ENCODE measurements around the gene CPVL. TPM values are rescaled to one million over a fixed set of nuclear protein-coding genes. Genes with fewer than 3 reads are reported as not detected.

Gene CPVL
- total RNA-seq, 1 donor from 2014 or later: 22.2 TPM

DNA sequence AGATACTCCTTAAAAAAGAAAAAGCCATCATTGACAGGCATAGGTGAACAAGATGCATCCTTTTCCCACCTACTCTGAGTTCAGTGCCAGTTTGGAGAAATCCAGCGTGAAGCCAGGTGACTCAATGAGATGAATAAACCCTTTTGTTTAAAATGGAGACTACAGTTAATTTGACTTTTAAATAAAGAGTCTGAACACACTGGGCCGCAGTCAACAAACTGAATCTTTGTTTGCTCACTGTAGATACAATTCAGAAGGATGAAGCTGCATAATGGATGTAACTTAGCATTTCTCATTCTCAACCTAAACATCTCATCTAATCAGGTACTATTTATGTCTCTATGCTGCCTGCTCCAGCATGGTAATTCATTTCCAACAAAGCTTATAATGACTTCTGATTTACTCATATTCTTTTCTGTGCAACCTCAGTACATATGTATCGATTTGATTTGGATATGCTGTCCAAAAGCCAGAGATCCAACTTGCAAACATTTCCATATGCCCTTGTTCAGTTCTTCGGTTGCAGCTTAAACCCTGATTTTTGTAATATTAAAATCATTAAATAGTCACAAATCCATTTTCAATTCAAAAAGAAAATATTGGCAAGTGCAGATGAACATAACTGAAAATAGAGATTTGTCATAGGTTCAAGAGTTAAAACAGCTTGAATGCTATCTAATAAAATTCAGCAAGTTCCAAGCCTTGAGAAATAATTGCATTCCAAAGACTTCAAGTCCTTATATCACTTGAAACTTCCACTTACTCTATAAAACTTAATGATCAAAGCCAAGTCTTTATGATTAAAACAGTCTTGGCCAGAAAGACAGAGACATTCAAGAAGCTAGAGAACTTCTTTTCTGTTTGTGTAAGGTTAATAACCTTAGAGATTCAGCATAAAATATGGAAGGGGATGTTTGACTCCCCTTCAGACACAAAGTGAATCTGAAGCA lies 67.8 kb downstream of the CPVL start:
- Mint-ChIP-seq H3K9me3 (ENCODE audit: unreplicated experiment) (no peaks in the 10 kb centered on the region), H3K27me3 (ENCODE audit: low read depth, unreplicated experiment) (no peaks in the 10 kb centered on the region), H3K36me3 (ENCODE audit: low read depth, unreplicated experiment) (no peaks in the 10 kb centered on the region), H3K4me1 (ENCODE audit: low read depth, unreplicated experiment) (no peaks in the 10 kb centered on the region), H3K4me3 (ENCODE audit: unreplicated experiment) (no peak overlapping the region), H3K27ac (ENCODE audit: unreplicated experiment) (no peak overlapping the region)
- Histone ChIP-seq H3K9me3 (ENCODE audit: insufficient read depth, low read depth, low read length) (no peaks in the 10 kb centered on the region), H3K27me3 (ENCODE audit: insufficient read depth, low read length) (no peaks in the 10 kb centered on the region), H3K4me2 (ENCODE audit: low read length) (no peak overlapping the region), H3K79me2 (ENCODE audit: insufficient read depth, low read length) (no peaks in the 10 kb centered on the region), H3K27ac (ENCODE audit: low read depth, low read length) (peak overlapping the region; percentile 21), H2AFZ (ENCODE audit: low read depth, low read length) (no peak overlapping the region), H4K20me1 (ENCODE audit: insufficient read depth, low read length) (no peaks in the 10 kb centered on the region), H3K4me1 (ENCODE audit: insufficient read depth, low read length) (peaks cover 6% of the 10 kb centered on the region), H3K4me3 (ENCODE audit: insufficient read depth, low read depth, low read length) (no peak overlapping the region), H3K36me3 (ENCODE audit: insufficient read depth, low read length) (no peaks in the 10 kb centered on the region), H3K9ac (ENCODE audit: low read length) (no peak overlapping the region)
- TF ChIP-seq, protein P1, sequence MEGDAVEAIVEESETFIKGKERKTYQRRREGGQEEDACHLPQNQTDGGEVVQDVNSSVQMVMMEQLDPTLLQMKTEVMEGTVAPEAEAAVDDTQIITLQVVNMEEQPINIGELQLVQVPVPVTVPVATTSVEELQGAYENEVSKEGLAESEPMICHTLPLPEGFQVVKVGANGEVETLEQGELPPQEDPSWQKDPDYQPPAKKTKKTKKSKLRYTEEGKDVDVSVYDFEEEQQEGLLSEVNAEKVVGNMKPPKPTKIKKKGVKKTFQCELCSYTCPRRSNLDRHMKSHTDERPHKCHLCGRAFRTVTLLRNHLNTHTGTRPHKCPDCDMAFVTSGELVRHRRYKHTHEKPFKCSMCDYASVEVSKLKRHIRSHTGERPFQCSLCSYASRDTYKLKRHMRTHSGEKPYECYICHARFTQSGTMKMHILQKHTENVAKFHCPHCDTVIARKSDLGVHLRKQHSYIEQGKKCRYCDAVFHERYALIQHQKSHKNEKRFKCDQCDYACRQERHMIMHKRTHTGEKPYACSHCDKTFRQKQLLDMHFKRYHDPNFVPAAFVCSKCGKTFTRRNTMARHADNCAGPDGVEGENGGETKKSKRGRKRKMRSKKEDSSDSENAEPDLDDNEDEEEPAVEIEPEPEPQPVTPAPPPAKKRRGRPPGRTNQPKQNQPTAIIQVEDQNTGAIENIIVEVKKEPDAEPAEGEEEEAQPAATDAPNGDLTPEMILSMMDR (IDR thresholded peaks at IDR 0.05; ENCODE audit: insufficient read depth, low read depth, low read length): no peak
- TF ChIP-seq EZH2 (IDR thresholded peaks at IDR 0.05; ENCODE audit: insufficient read depth, low read length): no peak
- FAIRE-seq (no peak), DNase-seq (ENCODE audit: low read depth) (no peak)

DNA sequence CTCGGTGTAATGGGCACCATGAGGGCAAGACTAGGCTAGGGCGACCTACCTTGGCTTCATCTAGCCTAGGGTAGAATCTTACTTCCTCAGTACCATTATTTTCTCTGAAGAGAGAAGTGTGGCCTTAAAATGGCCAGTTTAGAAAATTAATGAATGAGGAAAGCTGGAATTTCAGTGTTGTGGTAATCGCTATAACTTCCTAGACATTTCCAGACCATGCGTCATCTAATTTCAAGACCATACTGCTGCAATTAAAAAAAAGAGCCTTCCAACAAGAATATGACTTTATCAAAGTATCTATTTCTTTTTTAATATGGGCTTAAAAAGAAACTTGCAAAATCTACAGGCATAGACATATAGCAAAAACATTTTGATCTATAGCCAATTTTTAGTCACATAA lies 68.5 kb downstream of the CPVL start:
- Histone ChIP-seq H2AFZ (ENCODE audit: low read depth, low read length) (no peak overlapping the region), H3K27me3 (ENCODE audit: insufficient read depth, low read length) (no peaks in the 10 kb centered on the region), H3K27ac (ENCODE audit: low read depth, low read length) (peak overlapping the region; percentile 57), H3K79me2 (ENCODE audit: insufficient read depth, low read length) (no peaks in the 10 kb centered on the region), H3K4me1 (ENCODE audit: insufficient read depth, low read length) (peaks cover 6% of the 10 kb centered on the region), H3K4me2 (ENCODE audit: low read length) (peak overlapping the region; percentile 43), H3K9me3 (ENCODE audit: insufficient read depth, low read depth, low read length) (no peaks in the 10 kb centered on the region), H4K20me1 (ENCODE audit: insufficient read depth, low read length) (no peaks in the 10 kb centered on the region), H3K4me3 (ENCODE audit: insufficient read depth, low read depth, low read length) (no peak overlapping the region), H3K9ac (ENCODE audit: low read length) (peak overlapping the region; percentile 38), H3K36me3 (ENCODE audit: insufficient read depth, low read length) (no peaks in the 10 kb centered on the region)
- DNase-seq (ENCODE audit: low read depth) (peak; percentile 77), FAIRE-seq (no peak)
- no peaks in the 10 kb centered on the region for H3K4me1 Mint-ChIP-seq (ENCODE audit: low read depth, unreplicated experiment)
- H3K4me3 Mint-ChIP-seq (ENCODE audit: unreplicated experiment): no peak overlapping the region
- TF ChIP-seq, protein P1 (IDR thresholded peaks at IDR 0.05; ENCODE audit: insufficient read depth, low read depth, low read length): no peak
- no peak for TF ChIP-seq EZH2 (IDR thresholded peaks at IDR 0.05; ENCODE audit: insufficient read depth, low read length)
- H3K9me3 Mint-ChIP-seq (ENCODE audit: unreplicated experiment): no peaks in the 10 kb centered on the region
- H3K27ac Mint-ChIP-seq (ENCODE audit: unreplicated experiment): no peak overlapping the region
- no peaks in the 10 kb centered on the region for H3K27me3 Mint-ChIP-seq (ENCODE audit: low read depth, unreplicated experiment)
- H3K36me3 Mint-ChIP-seq (ENCODE audit: low read depth, unreplicated experiment): no peaks in the 10 kb centered on the region

DNA sequence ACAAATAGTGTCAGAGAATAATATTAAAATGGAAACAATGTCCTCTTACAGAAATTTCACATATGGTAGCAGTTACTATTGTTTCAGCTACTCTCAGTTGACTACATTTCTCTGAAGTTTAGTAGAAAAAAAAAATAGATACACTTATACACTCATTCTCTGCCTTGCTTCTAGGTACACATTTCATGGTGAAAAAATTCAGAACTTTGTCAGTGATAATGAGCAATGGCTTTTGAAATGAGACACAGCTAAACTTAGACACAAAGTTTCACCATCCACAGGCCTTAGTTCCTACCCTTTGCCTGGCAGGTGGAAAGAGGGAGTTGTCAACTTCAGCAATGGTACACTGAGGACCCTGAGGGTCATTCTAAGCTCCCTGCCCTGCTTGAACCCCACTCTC lies 69.2 kb downstream of the CPVL start:
- H3K27ac ChIP-seq (ENCODE audit: low read depth, low read length): peak overlapping the region; percentile 57

More for the DNA sequence above, 69.2 kb downstream of the CPVL start:
- H2AFZ ChIP-seq (ENCODE audit: low read depth, low read length): no peak overlapping the region
- H3K36me3 ChIP-seq (ENCODE audit: insufficient read depth, low read length): no peaks in the 10 kb centered on the region
- H3K27me3 ChIP-seq (ENCODE audit: insufficient read depth, low read length): no peaks in the 10 kb centered on the region
- H3K36me3 Mint-ChIP-seq (ENCODE audit: low read depth, unreplicated experiment): no peaks in the 10 kb centered on the region
- no peaks in the 10 kb centered on the region for H3K9me3 ChIP-seq (ENCODE audit: insufficient read depth, low read depth, low read length)
- no peak overlapping the region for H3K9ac ChIP-seq (ENCODE audit: low read length)
- peak; percentile 39 for DNase-seq (ENCODE audit: low read depth)
- H3K9me3 Mint-ChIP-seq (ENCODE audit: unreplicated experiment): no peaks in the 10 kb centered on the region
- TF ChIP-seq, protein P1 (IDR thresholded peaks at IDR 0.05; ENCODE audit: insufficient read depth, low read depth, low read length): no peak
- TF ChIP-seq EZH2 (IDR thresholded peaks at IDR 0.05; ENCODE audit: insufficient read depth, low read length): no peak
- FAIRE-seq: no peak
- H3K27me3 Mint-ChIP-seq (ENCODE audit: low read depth, unreplicated experiment): no peaks in the 10 kb centered on the region
- H3K4me1 Mint-ChIP-seq (ENCODE audit: low read depth, unreplicated experiment): no peaks in the 10 kb centered on the region
- no peak overlapping the region for H3K4me2 ChIP-seq (ENCODE audit: low read length)
- H3K4me3 Mint-ChIP-seq (ENCODE audit: unreplicated experiment): no peak overlapping the region
- H3K79me2 ChIP-seq (ENCODE audit: insufficient read depth, low read length): no peaks in the 10 kb centered on the region
- no peak overlapping the region for H3K27ac Mint-ChIP-seq (ENCODE audit: unreplicated experiment)
- no peaks in the 10 kb centered on the region for H4K20me1 ChIP-seq (ENCODE audit: insufficient read depth, low read length)
- H3K4me1 ChIP-seq (ENCODE audit: insufficient read depth, low read length): peaks cover 6% of the 10 kb centered on the region
- no peak overlapping the region for H3K4me3 ChIP-seq (ENCODE audit: insufficient read depth, low read depth, low read length)
